AG09309 (cell line): Measurements from ENCODE around the gene HNRNPF.
"Not testable (repeated sequence)": the region's sequence is repeated elsewhere in the genome, so short reads cannot be mapped to it uniquely, and the experiment has no call there.

ENCODE experiments used
- DNase-seq: peaks from one replicate; pipeline ENCODE4 v3.0.0-alpha.2; 2010; ENCODE audit warnings: low read depth
- H3K4me3 ChIP-seq: 2 replicates; pipeline ENCODE4 v1.5.1; 2011; ENCODE audit warnings: mild to moderate bottlenecking, low read depth, low read length, moderate library complexity; ENCODE audit not compliant: control insufficient read depth
- TF ChIP-seq, protein P1 (sequence below): IDR thresholded peaks from 2 replicates; pipeline ENCODE4 v1.5.1; 2011; ENCODE audit warnings: mild to moderate bottlenecking, low read depth, low read length, inconsistent platforms; ENCODE audit not compliant: insufficient read depth, control insufficient read depth; ENCODE audit errors: missing control alignments

Gene HNRNPF

DNA sequence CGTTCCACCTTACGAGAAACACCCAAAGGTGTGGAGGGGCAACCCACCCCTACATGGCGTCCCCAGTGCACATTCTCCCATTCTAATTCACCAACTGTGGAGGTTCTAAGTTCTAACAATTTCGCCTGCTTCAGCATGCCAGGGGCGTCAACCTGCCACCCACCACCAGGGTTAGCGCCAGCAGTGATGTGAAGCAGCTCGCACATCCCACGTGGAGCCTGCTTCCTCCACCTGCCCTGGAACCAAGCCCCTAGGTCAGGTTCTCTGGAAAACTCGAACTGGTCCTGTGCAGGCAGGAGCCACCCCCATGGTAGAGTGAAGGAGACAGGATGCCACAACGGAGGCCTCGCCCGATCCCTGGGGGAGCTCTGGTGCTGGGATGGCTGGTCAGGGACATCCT, 70.9 kb downstream of the HNRNPF start:
- no peak for DNase-seq
- no peak overlapping the region for H3K4me3 ChIP-seq
- TF ChIP-seq, protein P1, sequence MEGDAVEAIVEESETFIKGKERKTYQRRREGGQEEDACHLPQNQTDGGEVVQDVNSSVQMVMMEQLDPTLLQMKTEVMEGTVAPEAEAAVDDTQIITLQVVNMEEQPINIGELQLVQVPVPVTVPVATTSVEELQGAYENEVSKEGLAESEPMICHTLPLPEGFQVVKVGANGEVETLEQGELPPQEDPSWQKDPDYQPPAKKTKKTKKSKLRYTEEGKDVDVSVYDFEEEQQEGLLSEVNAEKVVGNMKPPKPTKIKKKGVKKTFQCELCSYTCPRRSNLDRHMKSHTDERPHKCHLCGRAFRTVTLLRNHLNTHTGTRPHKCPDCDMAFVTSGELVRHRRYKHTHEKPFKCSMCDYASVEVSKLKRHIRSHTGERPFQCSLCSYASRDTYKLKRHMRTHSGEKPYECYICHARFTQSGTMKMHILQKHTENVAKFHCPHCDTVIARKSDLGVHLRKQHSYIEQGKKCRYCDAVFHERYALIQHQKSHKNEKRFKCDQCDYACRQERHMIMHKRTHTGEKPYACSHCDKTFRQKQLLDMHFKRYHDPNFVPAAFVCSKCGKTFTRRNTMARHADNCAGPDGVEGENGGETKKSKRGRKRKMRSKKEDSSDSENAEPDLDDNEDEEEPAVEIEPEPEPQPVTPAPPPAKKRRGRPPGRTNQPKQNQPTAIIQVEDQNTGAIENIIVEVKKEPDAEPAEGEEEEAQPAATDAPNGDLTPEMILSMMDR: no peak

DNA sequence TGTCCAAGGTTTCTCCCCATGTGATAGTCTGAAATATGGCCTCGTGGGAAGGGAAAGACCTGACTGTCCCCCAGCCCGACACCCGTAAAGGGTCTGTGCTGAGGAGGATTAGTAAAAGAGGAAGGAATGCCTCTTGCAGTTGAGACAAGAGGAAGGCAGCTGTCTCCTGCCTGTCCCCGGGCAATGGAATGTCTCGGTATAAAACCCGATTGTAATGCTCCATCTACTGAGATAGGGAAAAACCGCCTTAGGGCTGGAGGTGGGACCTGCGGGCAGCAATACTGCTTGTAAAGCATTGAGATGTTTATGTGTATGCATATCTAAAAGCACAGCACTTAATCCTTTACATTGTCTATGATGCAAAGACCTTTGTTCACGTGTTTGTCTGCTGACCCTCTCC, 71.5 kb downstream of the HNRNPF start:
- H3K4me3 ChIP-seq, DNase-seq: not testable (repeated sequence)

DNA sequence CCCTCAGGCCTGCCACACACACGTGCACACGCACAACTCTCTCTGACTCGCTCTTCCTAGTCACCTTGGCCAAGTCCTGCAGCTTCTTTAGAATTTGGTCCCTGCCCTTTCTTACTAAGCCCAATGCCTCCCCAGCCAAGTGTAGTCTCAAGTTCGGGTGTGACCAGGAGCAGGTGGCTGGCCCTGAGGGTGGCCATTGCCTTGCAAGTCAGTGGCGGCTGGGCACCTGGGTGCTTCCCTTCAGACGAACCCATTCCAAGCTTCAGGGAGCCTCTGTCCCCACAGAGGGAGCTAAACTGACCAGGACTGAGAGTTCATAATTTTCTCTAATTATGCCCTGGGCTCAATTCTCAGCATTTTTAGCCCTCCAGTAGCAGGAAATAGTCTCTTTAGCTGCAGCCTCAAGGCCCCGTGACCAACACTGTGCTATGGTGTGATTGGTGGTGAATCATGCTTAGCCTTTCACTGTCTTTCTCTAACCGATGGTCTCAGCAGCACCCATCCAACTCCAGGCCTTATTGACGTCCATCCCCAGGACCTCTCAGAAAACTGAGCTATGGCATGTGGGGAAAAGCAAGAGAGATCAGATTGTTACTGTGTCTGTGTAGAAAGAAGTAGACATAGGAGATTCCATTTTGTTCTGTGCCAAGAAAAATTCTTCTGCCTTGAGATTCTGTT, 72.2 kb downstream of the HNRNPF start:
- no peak for DNase-seq
- TF ChIP-seq, protein P1: no peak
- H3K4me3 ChIP-seq: no peak overlapping the region

DNA sequence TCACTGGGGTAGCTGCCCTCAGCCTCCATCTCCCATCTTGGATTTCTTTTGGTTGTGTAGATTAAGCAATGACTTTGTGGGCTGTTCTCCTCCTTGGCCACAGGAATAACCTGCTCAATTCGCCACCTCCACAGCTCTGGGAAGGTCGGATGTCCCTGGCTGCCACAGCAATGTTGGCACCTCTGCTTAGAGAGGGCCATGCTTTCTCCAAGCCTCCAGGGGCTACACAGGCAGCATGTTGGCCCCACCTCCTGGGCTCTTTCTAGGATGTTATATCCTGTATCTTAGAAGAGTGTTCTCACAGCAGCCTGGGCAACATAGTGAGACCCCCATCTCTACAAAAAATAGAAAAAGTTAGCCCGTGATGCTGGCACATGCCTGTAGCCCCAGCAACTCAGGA, 72.9 kb downstream of the HNRNPF start:
- TF ChIP-seq, protein P1: no peak

More for the DNA sequence above, 72.9 kb downstream of the HNRNPF start:
- no peak overlapping the region for H3K4me3 ChIP-seq
- no peak for DNase-seq
